22Rv1 (cell line): Measurements from ENCODE around the gene SPDYE1.
"Not testable (repeated sequence)": the region's sequence is repeated elsewhere in the genome, so short reads cannot be mapped to it uniquely, and the experiment has no call there.

Experiments
- H3K27ac ChIP-seq: fragments of 450-650 bp; 2 replicates; pipeline ENCODE4 v1.5.1; 2017
- TF ChIP-seq, protein P1 (sequence below): fragments of 450-650 bp; IDR thresholded peaks from 2 replicates; pipeline ENCODE4 v1.5.1; 2017; ENCODE audit warnings: mild to moderate bottlenecking

The SPDYE1 gene

DNA sequence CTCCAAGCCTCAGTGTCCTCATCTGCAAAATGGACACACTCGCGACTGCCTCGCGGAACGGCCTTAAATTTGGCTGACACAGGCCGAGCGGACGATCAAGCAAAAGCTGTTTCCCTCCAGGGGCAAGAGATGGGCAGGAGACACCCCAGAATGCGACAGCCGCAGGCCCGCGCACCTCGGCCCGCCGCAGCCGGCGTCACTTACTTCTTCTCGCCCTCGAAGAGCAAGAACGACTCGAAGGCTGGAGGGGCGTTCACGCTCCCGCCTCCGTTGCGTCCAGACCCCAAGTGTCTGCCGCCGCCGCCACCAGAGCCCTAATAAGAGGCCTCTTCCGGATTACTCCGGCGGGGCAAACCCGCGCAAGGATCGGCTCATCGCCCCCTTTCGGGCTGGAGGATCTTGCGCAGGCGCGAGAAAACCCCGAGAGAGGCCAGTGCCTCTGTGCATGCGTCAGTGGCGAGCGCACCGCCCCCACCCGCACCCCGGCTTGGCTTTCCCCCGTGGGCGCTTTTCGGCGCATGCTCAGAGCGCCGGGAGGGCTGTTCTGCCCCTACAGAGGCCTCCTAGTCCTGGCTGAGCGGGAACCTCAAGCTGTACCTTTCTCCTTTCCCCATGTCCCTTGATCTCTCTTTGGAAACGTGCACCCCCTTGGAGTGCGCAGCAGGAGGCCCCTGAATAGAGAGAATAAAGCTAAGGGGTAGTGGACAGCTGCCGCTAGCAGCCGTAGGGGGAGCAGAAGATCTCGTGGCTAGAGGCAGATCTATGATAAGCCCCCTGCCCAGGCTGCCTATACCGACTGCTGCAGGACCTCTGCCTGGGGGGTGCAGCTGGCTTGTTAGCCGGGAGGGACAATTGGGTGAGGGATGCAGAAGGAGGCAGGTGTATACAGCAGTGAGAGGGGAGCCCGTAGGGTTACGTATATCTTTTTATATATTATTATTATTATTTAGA is 21.4 kb downstream of the SPDYE1 start:
- TF ChIP-seq, protein P1, sequence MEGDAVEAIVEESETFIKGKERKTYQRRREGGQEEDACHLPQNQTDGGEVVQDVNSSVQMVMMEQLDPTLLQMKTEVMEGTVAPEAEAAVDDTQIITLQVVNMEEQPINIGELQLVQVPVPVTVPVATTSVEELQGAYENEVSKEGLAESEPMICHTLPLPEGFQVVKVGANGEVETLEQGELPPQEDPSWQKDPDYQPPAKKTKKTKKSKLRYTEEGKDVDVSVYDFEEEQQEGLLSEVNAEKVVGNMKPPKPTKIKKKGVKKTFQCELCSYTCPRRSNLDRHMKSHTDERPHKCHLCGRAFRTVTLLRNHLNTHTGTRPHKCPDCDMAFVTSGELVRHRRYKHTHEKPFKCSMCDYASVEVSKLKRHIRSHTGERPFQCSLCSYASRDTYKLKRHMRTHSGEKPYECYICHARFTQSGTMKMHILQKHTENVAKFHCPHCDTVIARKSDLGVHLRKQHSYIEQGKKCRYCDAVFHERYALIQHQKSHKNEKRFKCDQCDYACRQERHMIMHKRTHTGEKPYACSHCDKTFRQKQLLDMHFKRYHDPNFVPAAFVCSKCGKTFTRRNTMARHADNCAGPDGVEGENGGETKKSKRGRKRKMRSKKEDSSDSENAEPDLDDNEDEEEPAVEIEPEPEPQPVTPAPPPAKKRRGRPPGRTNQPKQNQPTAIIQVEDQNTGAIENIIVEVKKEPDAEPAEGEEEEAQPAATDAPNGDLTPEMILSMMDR: peak; percentile 95
- peak overlapping the region; percentile 55 for H3K27ac ChIP-seq

DNA sequence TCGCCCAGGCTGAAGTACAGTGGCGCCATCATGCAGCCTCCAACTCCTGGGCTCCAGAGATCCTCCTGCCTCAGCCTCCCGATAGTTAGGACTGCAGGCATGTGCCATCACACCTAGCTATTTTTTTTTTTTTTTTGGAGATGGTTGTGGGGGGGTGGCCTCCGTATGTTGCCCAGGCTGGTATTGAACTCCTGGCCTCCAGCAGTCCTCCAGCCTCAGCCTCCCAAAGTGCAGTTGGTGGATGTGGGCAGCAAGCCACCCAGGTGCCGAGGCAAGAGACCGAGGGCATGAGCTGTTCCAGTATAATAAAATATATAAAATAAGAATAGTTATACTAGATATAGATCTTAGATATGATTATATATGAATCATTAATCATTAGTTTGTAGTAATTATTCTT is 22.1 kb downstream of the SPDYE1 start:
- H3K27ac ChIP-seq: not testable (repeated sequence)

DNA sequence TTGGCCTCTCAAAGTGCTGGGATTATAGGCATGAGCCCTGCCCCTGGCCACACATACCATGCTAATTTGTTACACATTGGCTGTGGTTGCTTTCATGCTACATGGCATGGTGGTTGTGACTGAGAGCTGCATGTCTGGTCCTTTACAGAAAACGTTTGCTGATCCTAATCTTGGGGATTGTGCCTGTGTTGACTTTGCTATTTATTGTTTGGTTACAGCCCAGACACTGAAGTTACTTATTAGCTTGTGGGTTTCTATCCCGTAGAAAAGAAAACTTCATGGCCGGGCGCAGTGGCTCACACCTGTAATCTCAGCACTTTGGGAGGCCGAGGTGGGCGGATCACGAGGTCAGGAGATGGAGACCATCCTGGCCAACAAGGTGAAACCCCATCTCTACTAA is 24.4 kb downstream of the SPDYE1 start:
- peak overlapping the region; percentile 61 for H3K27ac ChIP-seq

DNA sequence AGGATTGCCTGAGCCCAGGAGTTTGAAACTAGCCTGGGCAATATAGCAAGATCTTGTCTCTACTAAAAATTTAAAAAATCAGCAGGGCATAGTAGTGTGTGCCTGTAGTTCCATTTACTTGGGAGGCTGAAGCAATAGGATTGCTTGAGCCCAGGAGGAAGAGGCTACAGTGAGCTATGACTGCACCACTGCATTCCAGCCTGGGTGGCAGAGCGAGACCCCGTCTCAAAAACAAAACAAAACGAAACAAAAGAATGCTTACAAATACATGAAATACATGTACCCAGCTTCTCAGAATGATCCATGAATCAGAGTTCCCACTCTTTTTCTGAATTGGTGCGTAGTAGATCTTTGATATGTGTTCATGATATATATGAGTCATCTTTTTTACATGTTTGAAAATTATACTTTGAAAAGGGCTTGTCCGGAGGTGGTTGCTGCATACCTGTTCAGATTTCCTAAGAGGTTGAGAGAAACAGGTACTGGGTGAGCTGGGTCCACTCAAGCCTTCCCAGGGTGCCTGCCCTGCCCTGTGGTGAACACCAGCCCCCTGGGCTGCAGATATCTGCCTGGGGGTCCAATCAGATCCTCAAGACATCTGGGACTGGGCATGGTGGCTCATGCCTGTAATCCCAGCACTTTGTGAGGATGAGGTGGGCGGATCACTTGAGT is 25.2 kb downstream of the SPDYE1 start:
- peak overlapping the region; percentile 61 for H3K27ac ChIP-seq

DNA sequence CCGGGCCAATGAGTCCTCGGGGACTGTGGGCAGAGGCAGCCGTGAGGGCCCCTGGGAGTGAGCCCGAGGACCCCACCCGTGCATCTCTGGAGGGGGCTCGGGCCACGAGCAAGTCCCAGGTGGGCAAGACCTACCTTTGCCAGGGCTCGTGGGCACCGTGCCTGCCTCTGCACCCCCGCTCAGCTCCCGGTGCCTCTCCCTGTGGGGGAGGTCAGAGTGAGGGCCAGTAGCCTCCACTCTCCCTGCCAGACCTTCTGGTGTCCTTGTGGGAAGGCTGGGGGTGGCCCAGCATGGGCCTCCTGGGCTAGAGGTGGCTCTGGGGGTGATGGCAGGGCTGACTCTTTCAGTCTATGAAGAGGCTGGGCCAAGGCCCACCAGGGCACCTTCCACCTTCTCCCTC is 31.7 kb downstream of the SPDYE1 start:
- H3K27ac ChIP-seq: not testable (repeated sequence)

DNA sequence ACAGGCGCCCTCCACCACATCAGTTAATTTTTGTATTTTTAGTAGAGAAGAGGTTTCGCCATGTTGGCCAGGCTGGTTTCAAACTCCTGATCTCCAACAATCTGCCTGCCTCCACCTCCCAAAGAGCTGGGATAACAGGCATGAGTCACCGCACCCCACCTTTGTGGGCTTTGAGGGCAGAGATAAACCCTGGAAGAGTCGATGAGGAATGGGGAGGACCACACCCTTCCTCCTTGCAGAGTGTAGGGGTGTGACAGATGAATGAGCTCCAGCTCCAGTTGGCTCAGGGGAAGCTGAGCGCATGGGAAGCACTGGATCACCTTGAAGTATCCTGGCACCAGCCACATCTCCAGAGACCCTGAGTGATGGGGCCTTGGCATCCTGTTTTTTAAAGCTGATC is 32.3 kb downstream of the SPDYE1 start:
- H3K27ac ChIP-seq: not testable (repeated sequence)

DNA sequence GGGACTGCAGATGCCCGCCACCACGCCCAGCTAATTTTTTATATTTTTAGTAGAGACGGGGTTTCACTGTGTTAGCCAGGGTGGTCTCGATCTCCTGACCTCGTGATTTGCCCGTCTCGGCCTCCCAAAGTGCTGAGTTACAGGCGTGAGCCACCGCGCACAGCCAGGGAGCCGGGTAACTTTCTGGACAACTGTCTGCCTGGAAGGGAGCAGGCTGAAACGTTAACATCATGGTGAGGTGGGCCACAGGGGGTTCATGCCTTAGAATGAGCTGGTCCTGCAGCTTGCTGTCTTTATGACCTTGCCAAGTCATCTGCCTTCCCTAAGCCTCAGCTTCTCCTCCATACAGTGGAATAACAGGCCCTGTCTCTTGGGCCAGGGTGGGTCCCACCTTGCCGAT is 33.6 kb downstream of the SPDYE1 start:
- H3K27ac ChIP-seq: not testable (repeated sequence)

DNA sequence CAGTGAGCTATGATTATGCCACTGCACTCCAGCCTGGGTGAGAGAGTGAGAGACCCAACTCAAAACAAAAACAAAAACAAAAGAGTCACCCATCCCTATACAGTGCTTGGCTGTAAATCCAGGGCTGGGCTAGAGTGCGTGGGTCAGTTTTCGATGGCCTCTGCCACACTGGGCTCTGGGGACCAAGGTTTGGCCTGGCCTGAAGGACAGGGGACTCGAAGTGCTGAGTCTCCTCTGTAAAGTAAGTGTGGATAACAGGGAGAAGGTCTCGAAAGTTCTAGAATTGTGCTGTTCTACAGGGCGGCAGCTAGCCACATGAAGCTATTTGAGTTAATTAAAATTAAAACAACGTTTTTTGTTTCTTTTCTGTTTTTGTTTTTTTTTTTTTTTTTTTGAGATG is 34.3 kb downstream of the SPDYE1 start:
- not testable (repeated sequence) for H3K27ac ChIP-seq

DNA sequence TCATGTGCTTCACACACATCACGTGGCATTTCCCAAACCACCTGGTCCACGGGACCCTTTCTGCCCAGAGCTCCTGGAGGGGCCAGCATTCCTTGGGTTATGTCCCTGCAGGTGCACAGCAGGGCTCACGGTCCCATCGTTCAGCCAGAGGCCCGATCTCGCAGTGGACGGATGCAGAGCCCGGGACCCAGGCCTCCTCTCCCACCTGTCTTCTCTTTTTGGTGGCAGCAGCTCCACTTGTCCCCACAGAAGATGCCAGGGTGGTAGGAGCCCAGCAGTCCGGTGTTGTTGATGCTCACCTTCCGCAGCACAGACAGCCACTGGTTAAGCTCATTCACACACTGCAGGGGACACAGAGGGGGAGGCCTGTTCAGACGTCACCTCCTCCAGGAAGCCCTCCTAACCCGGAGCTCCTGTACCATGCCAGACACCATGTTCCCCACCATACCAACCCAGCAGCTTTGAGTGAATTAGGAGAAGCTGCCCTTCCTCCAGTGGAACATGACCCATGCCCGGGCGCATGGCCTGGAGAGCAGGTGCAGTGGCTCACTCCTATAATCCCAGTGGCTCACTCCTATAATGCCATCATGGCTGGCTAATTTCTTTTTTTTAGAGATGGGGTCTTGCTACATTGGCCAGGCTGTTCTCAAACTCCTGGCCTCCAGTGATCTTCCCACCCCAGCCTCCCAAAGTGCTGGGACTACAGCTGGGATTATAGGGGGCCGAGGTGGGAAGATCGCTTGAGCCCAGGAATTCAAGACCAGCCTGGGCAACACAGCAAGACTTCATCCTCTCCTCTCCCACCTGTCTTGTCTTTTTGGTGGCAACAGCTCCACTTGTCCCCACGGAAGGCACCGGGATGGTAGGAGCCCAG is 36.5 kb downstream of the SPDYE1 start:
- H3K27ac ChIP-seq: not testable (repeated sequence)

DNA sequence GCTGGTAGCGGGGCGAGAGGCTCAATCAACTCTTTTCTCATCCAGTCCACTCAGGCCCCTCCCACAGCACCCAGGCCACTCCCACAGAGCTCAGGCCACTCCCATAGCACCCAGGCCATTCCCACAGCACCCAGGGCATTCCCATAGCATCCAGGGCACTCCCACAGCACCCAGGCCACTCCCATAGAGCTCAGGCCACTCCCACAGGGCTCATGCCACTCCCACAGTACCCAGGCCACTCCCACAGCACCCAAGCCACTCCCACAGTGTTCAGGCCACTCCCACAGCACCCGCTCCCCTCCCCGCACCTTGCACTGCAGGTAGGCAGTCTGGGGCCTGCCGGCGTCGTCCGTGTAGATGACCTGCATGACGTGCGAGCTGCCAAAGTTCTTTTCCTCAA is 38.7 kb downstream of the SPDYE1 start:
- peak overlapping the region; percentile 50 for H3K27ac ChIP-seq

DNA sequence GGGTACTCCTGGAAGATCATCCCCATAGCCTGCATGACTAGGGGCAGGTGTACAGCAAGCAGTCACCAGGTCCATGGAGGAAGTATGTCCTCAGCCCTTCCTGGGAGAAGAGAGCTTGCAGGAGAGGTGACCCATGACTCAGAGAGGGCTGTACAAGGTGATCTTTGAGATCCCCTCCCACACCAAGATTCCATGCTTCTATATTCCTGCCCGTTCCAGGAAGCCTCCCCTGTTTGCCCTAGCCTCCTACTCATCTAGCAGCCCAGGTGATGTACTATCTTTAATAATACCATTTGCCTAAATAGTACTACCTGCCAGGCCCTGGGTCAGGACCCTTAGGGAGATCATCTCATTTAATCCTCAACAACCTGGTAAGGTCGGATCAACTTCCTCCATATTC is 40.3 kb downstream of the SPDYE1 start:
- peak overlapping the region; percentile 44; the same call in 1 of the 2 replicates for H3K27ac ChIP-seq

DNA sequence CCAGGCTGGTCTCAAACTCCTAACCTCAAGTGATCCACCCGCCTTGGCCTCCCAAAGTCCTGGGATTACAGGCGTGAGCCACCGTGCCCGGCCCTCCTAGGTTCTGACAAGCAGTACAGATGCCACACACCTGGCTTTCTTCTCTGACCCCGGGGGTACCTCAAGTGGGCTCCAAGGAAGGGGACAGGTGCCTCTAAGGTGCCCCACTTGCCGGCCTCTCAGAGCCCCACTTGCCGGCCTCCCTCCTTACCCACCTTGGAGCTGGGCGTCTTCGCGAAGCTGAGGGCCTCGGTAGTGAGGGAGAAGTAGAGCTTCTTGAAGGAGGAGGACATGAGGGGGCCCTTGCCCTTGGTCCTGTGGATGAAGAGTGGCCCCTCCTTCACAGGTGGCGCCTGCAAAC is 40.9 kb downstream of the SPDYE1 start:
- H3K27ac ChIP-seq: peak overlapping the region; percentile 44

DNA sequence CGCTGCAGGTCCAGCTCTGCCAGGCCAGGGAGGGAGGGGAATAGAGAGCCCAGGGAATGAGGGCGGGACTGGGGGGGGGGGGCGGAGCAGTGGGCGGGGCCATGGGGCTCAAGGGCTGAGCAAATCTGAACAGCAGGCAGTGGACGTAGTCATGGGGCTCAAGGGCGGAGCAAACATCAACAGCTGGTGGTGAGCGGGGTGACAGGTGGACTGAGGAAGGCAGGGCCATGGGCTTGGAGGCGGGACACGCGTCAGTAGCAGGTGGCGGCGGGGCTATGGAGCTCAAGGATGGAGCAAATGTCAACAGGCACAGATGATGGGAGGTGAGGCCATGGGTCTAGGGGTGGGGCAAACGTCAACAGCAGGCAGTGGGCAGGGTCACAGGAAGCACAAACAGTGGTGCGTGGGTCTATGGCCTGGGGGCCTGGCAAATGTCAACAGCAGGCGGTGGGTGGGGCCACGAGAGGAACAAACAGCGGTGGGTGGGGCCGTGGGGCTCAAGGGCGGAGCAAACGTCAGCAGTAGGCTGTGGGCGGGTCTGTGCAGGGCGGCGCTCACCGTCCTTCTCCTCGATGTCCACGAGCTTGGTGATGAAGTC is 41.4 kb downstream of the SPDYE1 start:
- peak overlapping the region; percentile 44; the same call in 1 of the 2 replicates for H3K27ac ChIP-seq

DNA sequence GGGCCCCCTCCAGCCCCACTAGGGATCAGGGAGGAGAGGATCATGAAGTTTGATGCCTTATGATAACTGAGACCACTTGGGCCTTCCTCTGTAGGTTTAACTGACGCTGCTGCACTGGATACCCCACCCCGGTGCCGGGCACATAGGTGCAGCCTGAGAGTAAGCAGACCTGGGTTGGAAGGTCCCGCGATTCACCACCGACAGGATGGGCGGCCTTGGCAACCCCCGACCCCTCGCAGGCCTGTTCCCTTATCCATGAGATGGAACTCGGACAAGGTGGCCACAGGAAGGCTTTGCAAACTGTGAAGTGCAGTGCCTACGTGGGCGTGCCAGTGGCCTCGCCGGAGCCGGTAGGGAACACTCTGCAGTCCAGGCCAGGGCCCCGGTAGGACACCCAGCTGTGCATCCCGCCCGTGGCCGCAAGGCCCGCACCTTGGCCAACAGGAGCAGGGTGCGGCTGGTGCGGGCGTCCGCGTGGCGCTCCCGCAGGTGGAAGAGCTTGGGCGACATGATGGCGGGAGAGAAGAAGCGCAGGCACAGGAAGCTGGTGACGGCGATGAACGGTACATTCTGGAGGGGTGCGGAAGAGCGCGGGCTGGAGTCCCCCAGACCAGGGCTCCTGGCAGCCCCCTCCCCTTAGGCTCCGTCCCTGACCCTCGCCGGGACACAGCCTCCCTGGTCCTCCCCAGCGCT is 42.2 kb downstream of the SPDYE1 start:
- peak overlapping the region; percentile 60 for H3K27ac ChIP-seq
